ENCODE measurements around the gene INPP4A. TPM values are rescaled to one million over a fixed set of nuclear protein-coding genes. Genes with fewer than 3 reads are reported as not detected.

INPP4A gene
- total RNA-seq, 4 donors from 2014 or later: 7.4 to 17.9 (median 9.4) TPM

DNA sequence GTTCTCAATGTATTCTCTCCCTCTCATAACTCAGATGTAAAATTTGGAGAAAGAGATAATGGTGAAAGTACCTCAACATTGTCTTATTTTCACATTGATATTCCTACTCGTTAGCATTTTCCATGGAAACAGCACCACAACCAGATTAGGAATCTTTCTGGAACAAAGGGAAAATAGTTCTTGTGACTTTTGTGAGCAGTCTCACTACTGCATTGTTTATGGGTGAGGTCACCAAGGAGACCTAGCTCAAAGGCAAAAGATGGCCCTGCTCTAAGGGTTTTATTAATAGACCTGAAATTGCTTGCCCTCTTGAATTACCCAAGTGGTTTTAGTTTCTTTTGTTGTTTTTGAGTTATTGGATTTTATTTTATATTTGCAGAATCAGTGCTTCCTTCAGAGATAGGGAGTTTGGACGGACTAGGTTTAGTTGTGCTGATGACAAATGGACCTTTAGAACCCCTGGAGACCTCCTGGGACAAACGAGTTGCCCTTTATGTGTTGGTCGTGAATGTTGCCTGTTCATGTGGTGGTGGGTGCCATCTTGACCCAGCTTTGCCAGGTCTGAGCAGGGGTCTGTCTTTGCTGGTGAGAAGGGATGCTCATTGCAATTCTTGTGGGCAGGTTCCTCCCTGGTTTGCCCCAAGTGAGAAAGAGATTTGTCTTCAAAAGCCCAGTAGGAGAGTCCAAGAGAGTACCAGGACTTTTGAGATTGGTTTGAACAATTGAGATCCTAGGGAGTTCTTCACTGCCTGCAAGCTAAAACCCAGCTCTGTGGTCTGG lies 58.1 kb downstream of the INPP4A start:
- 83 to 89% methylated on average over 4 of the region's 4 CpGs for WGBS, 2 donors
- H3K4me1 ChIP-seq: peaks cover 0 to 54% (median 33%) of the 10 kb centered on the region in 3 donors
- intact Hi-C loops (cut with DNase I): no loop called here
- DNase-seq: no peak
- no peaks in the 10 kb centered on the region for H3K27me3 ChIP-seq
- TF ChIP-seq, protein P1, sequence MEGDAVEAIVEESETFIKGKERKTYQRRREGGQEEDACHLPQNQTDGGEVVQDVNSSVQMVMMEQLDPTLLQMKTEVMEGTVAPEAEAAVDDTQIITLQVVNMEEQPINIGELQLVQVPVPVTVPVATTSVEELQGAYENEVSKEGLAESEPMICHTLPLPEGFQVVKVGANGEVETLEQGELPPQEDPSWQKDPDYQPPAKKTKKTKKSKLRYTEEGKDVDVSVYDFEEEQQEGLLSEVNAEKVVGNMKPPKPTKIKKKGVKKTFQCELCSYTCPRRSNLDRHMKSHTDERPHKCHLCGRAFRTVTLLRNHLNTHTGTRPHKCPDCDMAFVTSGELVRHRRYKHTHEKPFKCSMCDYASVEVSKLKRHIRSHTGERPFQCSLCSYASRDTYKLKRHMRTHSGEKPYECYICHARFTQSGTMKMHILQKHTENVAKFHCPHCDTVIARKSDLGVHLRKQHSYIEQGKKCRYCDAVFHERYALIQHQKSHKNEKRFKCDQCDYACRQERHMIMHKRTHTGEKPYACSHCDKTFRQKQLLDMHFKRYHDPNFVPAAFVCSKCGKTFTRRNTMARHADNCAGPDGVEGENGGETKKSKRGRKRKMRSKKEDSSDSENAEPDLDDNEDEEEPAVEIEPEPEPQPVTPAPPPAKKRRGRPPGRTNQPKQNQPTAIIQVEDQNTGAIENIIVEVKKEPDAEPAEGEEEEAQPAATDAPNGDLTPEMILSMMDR (IDR thresholded peaks at IDR 0.05): no peak
- TF ChIP-seq POLR2A (IDR thresholded peaks at IDR 0.05): no peak
- H3K9me3 ChIP-seq: no peaks in the 10 kb centered on the region
- H3K4me3 ChIP-seq: no peak overlapping the region
- no peaks in the 10 kb centered on the region for H3K36me3 ChIP-seq
- no peak overlapping the region for H3K27ac ChIP-seq

DNA sequence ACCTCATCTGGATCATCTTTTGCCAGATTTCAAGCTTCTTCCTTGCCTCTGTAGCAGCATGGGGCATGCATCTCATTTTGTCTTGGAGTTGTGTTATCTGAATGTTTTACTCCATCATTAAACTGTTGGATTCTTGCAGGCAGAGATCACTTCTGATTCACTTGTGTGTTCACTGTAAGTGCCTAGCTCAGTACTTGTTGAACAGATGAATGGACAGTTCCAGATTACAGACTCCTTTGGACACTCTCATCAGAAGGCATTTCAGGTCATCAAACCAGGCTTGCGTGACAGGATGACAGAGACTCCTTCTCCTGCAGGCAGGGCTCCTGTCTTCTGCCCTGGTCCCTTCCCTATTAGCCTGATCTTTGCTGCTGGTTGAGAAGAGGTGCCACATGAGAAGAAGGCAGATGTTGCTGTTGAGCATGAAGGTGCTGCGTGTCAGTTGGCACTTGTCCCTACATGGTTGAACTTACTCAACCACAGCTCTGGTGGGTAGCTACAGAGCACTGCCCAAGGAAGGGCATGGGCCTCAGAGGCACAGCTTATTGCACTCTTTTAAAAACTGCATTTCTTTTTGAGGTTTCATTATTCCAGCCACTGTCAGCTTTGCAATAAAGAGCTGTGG lies 58.9 kb downstream of the INPP4A start:
- Histone ChIP-seq H3K27ac (peak overlapping the region in 3 of 4 donors; percentile 66 to 78 (median 69)), H3K9me3 (no peaks in the 10 kb centered on the region), H3K27me3 (no peaks in the 10 kb centered on the region), H3K4me1 (peaks cover 0 to 60% (median 39%) of the 10 kb centered on the region in 3 donors), H3K36me3 (no peaks in the 10 kb centered on the region), H3K4me3 (no peak overlapping the region)
- TF ChIP-seq, protein P1 (IDR thresholded peaks at IDR 0.05): no peak
- no peak for TF ChIP-seq POLR2A (IDR thresholded peaks at IDR 0.05)
- 76 to 100% methylated on average over 1 to 2 of the region's 2 CpGs for WGBS, 2 donors
- intact Hi-C loops (cut with DNase I): no loop called here
- DNase-seq: no peak

DNA sequence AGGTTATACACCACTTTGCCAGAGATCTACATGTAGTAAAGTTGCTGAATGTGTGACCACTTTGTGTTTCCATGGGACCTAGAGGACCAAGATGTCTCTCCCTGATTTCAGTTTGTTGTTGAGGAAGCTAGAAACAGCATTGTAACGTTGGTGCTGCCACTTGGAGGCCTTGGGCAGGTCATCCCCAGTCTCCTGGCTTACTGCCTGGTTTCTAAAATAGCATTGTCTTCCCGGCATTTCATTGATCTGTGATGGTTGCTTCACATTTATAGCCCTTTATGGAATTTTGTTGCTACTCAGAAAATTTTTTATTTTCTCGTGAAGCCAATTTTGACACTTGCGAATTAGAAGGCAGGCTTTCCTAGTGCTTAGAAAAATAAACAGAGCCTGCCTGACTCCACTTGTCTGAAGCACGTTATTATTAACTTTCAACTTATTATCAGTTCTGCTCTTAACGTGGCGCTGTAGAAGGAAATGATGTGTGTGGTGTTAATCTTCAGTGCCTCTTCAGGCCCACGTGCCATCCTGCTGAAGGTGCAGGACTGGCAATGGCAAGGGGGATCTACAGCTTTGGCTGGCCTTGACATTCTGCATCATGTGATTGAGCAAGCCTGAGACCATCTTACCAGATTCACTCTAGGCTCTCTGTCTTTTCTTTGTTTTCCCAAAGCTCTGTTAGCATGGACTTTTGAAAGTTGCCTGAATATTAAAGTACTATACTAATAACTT lies 59.9 kb downstream of the INPP4A start:
- DNase-seq: no peak
- 37 to 46% methylated on average over 8 of the region's 8 CpGs for WGBS, 2 donors
- Histone ChIP-seq H3K36me3 (no peaks in the 10 kb centered on the region), H3K4me3 (no peak overlapping the region), H3K27ac (peak overlapping the region; percentile 29 to 78 (median 68)), H3K4me1 (peaks cover 4 to 63% (median 42%) of the 10 kb centered on the region in 3 donors), H3K27me3 (no peaks in the 10 kb centered on the region), H3K9me3 (no peaks in the 10 kb centered on the region)
- intact Hi-C loops (cut with DNase I): no loop called here
- TF ChIP-seq, protein P1 (IDR thresholded peaks at IDR 0.05): no peak
- no peak for TF ChIP-seq POLR2A (IDR thresholded peaks at IDR 0.05)

DNA sequence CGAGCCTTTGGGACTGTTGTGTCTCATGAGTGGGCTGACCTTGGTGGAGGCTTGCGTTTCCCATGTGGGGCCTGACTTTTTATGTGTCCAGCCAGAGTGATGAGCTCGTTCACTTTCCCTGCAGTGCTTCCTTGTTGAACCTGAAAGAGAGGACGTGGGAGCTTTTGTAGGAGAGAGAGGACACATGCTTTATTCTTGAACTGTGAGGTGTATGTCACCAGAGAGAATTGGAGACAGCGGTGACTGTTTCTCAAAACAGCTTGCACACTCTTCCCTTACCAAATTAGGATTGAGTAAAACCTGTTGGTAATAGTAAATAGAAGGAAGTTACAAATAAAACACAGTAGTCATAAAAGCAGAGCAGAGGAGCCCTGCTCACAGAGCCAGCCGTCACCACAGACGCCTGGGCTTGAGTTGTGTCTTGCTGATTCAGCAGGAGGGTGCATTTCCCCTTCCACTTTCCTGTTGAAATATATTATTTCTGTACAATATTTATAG lies 60.7 kb downstream of the INPP4A start:
- 60 to 66% methylated on average over 5 to 7 of the region's 7 CpGs for WGBS, 2 donors
- peaks cover 4 to 63% (median 42%) of the 10 kb centered on the region in 3 donors for H3K4me1 ChIP-seq
- H3K4me3 ChIP-seq: no peak overlapping the region
- no peaks in the 10 kb centered on the region for H3K36me3 ChIP-seq
- H3K9me3 ChIP-seq: no peaks in the 10 kb centered on the region
- no peak for DNase-seq
- H3K27ac ChIP-seq: peak overlapping the region; percentile 29 to 78 (median 68)
- intact Hi-C loops (cut with DNase I): no loop called here
- TF ChIP-seq, protein P1 (IDR thresholded peaks at IDR 0.05): no peak
- peak in 1 of 4 donors; percentile 32 for TF ChIP-seq POLR2A (IDR thresholded peaks at IDR 0.05)
- no peaks in the 10 kb centered on the region for H3K27me3 ChIP-seq

Data from esophagus squamous epithelium (tissue), 5 donors.